ENCODE results near the gene SLC34A1.

The SLC34A1 gene

DNA sequence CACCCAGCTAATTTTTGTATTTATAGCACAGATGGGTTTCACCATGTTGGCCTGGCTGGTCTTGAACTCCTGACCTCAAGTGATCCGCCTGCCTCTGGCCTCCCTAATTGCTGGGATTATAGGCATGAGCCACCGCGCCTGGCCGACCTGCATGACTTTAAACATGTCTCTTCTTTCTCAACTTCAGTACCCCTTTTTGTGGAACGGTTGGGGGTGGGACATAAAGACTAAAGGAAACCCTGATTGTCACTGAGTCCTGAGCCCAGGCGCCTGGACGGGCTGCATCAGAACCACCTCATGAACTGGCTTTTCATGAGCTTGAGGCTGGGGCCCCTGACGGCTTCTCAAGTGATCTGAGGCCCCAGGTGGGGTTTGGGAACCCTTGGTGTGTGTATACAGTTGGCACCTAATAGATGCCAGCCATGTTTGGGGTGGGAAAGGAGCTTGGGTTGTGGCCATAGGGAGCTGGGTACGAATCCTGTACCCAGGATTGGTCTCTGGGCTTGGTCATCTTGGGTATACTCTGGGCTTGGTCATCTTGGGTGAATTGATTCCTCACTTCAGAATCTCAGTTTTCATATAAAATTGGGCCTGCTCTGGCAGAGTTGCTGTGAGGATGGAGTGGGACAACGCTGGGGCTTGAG is 44.5 kb downstream of the SLC34A1 start:
- TF ChIP-seq, protein P1, sequence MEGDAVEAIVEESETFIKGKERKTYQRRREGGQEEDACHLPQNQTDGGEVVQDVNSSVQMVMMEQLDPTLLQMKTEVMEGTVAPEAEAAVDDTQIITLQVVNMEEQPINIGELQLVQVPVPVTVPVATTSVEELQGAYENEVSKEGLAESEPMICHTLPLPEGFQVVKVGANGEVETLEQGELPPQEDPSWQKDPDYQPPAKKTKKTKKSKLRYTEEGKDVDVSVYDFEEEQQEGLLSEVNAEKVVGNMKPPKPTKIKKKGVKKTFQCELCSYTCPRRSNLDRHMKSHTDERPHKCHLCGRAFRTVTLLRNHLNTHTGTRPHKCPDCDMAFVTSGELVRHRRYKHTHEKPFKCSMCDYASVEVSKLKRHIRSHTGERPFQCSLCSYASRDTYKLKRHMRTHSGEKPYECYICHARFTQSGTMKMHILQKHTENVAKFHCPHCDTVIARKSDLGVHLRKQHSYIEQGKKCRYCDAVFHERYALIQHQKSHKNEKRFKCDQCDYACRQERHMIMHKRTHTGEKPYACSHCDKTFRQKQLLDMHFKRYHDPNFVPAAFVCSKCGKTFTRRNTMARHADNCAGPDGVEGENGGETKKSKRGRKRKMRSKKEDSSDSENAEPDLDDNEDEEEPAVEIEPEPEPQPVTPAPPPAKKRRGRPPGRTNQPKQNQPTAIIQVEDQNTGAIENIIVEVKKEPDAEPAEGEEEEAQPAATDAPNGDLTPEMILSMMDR (IDR thresholded peaks at IDR 0.05; ENCODE audit: low read depth, low read length) = no peak
- DNase-seq (ENCODE audit: extremely low read depth, low read depth) = no peak

DNA sequence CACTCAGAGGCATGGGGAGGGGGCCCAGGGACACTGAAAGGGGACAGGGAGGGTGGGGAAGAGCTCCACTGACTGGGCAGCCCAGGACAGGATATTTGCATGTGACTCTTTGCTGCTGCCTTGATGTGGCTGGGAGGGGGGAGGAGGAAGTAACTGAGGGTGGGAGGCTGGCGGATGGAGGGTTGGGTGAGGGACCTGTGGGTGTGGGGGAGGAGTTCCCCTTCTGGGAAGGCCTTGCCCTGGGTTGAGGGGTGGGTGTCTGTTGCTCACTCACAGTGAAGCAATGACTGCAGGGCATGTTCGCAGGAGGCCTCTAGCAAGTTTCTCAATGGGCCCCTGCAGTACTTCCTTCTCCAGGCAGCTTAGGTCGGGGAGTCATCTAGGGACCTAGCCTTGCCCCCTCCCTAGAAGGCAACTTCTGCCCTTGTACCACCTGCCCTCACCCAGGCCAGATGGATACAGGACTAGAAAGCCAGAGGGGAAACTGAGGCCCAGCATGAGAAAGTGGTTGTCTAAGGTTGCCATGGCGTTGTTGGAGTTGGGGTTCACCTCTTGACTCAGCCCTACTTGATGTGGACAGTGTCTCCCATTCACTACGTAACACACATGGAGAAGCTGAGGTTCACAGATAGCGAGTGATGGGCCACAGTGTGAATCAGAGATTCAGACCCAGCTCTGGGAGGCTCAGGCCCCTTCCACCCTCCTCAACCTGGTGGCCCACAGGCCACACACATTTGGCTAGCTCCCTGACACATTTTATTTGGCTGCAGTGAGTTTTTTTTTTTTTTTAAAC is 45.2 kb downstream of the SLC34A1 start:
- no peak for DNase-seq (ENCODE audit: extremely low read depth, low read depth)
- TF ChIP-seq, protein P1 (IDR thresholded peaks at IDR 0.05; ENCODE audit: low read depth, low read length) = no peak

DNA sequence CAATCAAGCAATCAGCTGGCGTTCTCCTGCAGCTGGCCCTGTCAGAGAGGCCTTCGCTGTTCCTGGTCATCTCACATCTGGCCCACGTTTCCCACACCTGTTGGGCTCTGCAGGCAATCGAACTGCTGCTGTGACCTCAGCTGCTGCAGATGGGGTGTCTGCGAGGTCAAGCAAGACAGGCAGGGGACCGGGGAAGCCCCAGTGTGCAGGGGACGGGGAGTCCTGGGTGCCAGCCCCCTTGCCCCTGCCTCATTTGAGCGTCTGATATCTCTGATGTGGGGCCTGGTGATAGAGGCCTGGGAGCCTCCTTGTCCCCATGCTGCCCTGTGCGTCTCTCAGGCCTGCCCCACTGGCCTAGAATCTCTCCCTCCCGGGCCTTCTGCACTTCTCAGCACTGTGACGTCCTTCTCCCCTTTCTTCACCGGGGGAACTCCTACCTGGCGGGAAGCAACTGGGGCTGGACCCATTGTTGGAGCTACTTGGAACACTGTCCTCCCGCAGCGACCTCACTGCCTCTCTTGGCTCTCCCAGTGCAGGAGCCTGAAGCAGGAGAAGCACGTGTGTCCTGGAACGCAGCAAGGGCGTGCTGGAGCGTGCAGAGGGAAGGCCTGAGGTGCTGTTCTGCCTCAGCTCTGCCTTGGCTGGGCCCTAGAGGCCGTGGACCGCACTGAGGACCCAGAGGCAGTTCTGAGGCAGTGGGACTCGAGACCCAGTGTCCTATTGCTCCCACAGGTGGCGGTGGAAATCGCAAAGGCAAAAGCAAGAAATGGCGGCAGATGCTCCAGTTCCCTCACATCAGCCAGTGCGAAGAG is 46.1 kb downstream of the SLC34A1 start:
- TF ChIP-seq, protein P1 (IDR thresholded peaks at IDR 0.05; ENCODE audit: low read depth, low read length) = no peak
- no peak for DNase-seq (ENCODE audit: extremely low read depth, low read depth)

DNA sequence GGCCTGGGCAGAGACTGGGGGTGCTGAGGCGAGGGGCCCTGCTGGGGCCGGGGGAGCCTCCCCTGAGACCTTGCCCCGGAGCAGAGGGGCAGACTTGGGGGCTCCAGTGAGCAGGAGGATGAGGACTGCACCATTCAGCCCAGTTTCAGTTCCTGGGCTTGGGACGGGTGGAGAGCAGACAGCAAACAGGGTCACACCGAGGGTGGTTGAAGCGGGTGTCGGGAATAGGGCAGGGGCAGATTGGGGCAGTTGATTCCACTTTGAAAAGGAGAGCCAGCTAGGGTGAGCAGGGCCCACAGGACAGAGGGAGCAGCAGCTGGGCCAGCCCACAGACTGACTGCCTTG is 46.7 kb downstream of the SLC34A1 start:
- TF ChIP-seq, protein P1 (IDR thresholded peaks at IDR 0.05; ENCODE audit: low read depth, low read length) = no peak
- no peak for DNase-seq (ENCODE audit: extremely low read depth, low read depth)

DNA sequence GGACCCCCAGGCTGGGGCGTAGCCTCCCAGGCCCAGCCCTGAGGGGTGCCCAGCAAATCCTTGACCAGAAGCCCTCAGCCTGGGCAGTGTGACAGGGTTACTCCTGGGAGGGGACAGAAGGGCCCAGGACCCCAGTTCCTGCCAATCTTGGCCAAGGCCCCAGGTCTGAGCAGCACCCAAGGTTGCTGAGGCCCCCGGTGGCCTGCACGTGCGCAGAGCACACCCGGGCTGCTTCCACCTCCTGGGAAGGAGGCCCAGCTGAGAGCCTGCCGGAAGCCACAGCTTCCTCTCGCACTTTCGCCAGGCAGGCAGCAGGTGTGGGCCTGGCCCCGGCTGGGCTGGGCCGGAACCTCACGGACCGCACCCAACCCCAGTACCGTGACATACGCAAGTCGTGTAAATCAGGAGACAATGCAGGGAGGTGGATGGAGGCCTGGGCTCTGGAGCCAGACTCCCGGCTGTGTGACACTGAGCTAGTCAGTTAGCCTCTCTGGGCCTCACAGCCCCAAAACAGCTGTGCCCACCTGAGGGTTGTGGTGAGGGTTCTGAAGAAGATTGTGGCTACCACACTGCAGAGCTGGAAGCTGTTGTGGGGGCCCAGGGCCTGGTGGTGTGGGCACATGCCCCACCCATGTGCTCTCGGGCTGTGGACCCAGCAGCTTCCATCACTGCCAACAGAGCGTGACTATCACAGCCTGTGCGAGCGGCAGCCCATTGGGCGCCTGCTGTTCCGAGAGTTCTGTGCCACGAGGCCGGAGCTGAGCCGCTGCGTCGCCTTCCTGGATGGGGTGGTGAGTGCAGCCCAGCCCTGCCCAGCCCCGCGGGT is 47.3 kb downstream of the SLC34A1 start:
- TF ChIP-seq, protein P1 (IDR thresholded peaks at IDR 0.05; ENCODE audit: low read depth, low read length) = no peak
- no peak for DNase-seq (ENCODE audit: extremely low read depth, low read depth)

DNA sequence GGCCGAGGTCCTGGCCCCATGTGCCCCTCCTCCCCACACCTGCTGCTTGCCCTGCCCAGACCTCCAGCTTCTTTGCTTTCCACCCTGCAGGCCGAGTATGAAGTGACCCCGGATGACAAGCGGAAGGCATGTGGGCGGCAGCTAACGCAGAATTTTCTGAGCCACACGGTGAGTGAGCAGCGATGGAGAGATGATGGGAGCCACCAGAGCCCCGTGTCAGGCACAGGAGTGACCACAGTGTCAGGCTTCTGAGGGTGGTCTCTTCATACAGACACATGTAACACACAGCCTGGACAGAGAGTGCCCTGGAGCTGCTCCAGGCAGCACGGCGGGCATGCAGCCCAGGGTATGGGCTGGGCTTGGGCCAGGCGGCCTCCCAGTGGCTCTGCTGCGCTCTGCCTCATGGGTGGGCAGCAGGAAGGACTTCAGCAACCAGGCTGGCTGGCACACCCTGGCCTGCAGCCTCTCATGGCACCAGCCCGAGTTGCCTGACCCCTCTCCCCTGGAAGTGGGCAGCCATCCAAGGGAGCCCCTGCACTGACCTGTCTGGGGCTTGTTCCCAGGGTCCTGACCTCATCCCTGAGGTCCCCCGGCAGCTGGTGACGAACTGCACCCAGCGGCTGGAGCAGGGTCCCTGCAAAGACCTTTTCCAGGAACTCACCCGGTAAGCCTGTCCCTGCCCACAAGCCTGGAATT is 48.1 kb downstream of the SLC34A1 start:
- no peak for DNase-seq (ENCODE audit: extremely low read depth, low read depth)
- TF ChIP-seq, protein P1 (IDR thresholded peaks at IDR 0.05; ENCODE audit: low read depth, low read length) = no peak

Data from AG09319 (cell line).